Cardiac muscle cell (in vitro differentiated cells and primary cell): ENCODE data around the gene LIPE. TPM values are rescaled to one million over a fixed set of nuclear protein-coding genes. Genes with fewer than 3 reads are reported as not detected.

ENCODE experiments used
- DNase-seq, 2 donors: peaks; one replicate each; pipeline versions ENCODE4 v3.0.0 to v3.0.0-alpha.2; 2010 to 2017; ENCODE audit warnings: low read depth in 1 of 2, low spot score in 1 of 2
- H3K27ac ChIP-seq: fragments of 200-600 bp; sonication (generic); 2 replicates; pipeline ENCODE4 v1.5.1; 2016
- H3K27me3 ChIP-seq: fragments of 200-600 bp; sonication (generic); 2 replicates; pipeline ENCODE4 v1.6.0; 2016; ENCODE audit warnings: control low read depth
- H3K36me3 ChIP-seq: fragments of 200-600 bp; sonication (generic); 2 replicates; pipeline ENCODE4 v1.5.1; 2016; ENCODE audit warnings: control low read depth
- H3K4me1 ChIP-seq: fragments of 200-600 bp; sonication (generic); 2 replicates; pipeline ENCODE4 v1.8.1; 2017; ENCODE audit warnings: low read depth, mild to moderate bottlenecking, mixed run types
- H3K4me3 ChIP-seq: fragments of 200-600 bp; sonication (generic); 2 replicates; pipeline ENCODE4 v1.5.1; 2016; ENCODE audit warnings: mild to moderate bottlenecking
- H3K9me3 ChIP-seq: fragments of 200-600 bp; sonication (generic); 2 replicates; pipeline ENCODE4 v1.5.1; 2017; ENCODE audit warnings: low read depth, mild to moderate bottlenecking, control low read depth
- CTCF ChIP-seq: IDR thresholded peaks from 2 replicates; pipeline ENCODE4 v1.5.1; 2012; ENCODE audit warnings: low read depth, mild to moderate bottlenecking, low read length
- polyA plus RNA-seq: library from polyadenylated mRNA; unstranded; fragments of >200 nt; fragmentation: Nextera tagmentation; extraction: Ambion mirVana; gene quantifications from 2 replicates; pipeline ENCODE4 v1.2.1, GENCODE V29; 2016
- total RNA-seq: library from RNA; depleted of rRNA; stranded (reverse); fragments of >200 nt; gene quantifications from 2 replicates; pipeline ENCODE4 v1.2.3, GENCODE V29; 2016

LIPE gene
- total RNA-seq (20.4 and 24.4 TPM in 2 replicates), polyA plus RNA-seq (16.6 and 20.2 TPM in 2 replicates)

- no peaks in the 10 kb centered on the region for H3K36me3 ChIP-seq
- H3K9me3 ChIP-seq: no peaks in the 10 kb centered on the region
- DNase-seq: peak in 1 of 2 donors; percentile 38
- peaks cover 12% of the 10 kb centered on the region for H3K4me1 ChIP-seq
- H3K27ac ChIP-seq: no peak within 1 kb of the TSS
- TF ChIP-seq CTCF: no peak
- H3K4me3 ChIP-seq: no peak within 1 kb of the TSS
- no peaks in the 10 kb centered on the region for H3K27me3 ChIP-seq
Measured at GRCh38 chr19:42427313-42427712, at the start of gene LIPE. LIPE (minus strand) TSS chr19:42427388; CDS start chr19:42427149, 239 bp downstream.

- Histone ChIP-seq H3K36me3 (no peaks in the 10 kb centered on the region), H3K4me1 (no peaks in the 10 kb centered on the region), H3K27ac (no peak overlapping the region), H3K9me3 (no peaks in the 10 kb centered on the region), H3K4me3 (no peak overlapping the region), H3K27me3 (no peaks in the 10 kb centered on the region)
- TF ChIP-seq CTCF: no peak
- DNase-seq: no peak
Measured at GRCh38 chr19:42475366-42475765, 48.2 kb upstream of the LIPE start.

GRCh38 chr19:42474743-42475142, 47.6 kb upstream of the LIPE start:
- H3K4me1 ChIP-seq: no peaks in the 10 kb centered on the region
- H3K27me3 ChIP-seq: no peaks in the 10 kb centered on the region
- no peak overlapping the region for H3K4me3 ChIP-seq
- no peaks in the 10 kb centered on the region for H3K36me3 ChIP-seq
- DNase-seq: no peak
- no peaks in the 10 kb centered on the region for H3K9me3 ChIP-seq
- H3K27ac ChIP-seq: no peak overlapping the region
- TF ChIP-seq CTCF: no peak

- H3K9me3 ChIP-seq: no peaks in the 10 kb centered on the region
- no peak overlapping the region for H3K4me3 ChIP-seq
- TF ChIP-seq CTCF: no peak
- H3K27ac ChIP-seq: no peak overlapping the region
- H3K36me3 ChIP-seq: no peaks in the 10 kb centered on the region
- H3K4me1 ChIP-seq: no peaks in the 10 kb centered on the region
- DNase-seq: no peak
- no peaks in the 10 kb centered on the region for H3K27me3 ChIP-seq
Measured at GRCh38 chr19:42473686-42474085, 46.5 kb upstream of the LIPE start.

- no peak overlapping the region for H3K4me3 ChIP-seq
- H3K27ac ChIP-seq: no peak overlapping the region
- H3K4me1 ChIP-seq: no peaks in the 10 kb centered on the region
- no peak for DNase-seq
- no peaks in the 10 kb centered on the region for H3K36me3 ChIP-seq
- TF ChIP-seq CTCF: no peak
- no peaks in the 10 kb centered on the region for H3K9me3 ChIP-seq
- H3K27me3 ChIP-seq: no peaks in the 10 kb centered on the region
Measured at GRCh38 chr19:42472402-42473147, 45.4 kb upstream of the LIPE start.
